GM12891 (cell line): Measurements from ENCODE around the gene C4orf46.

Experiments used
- POLR2A ChIP-seq: IDR thresholded peaks from 2 replicates; pipeline ENCODE4 v1.6.1; 2011; ENCODE audit warnings: low read depth, low read length, control low read depth
- POLR2AphosphoS5 ChIP-seq: IDR thresholded peaks from 2 replicates; pipeline ENCODE4 v1.6.1; 2011; ENCODE audit warnings: low read depth, low read length, control low read depth
- TAF1 ChIP-seq: IDR thresholded peaks from 2 replicates; pipeline ENCODE4 v1.6.1; 2011; ENCODE audit warnings: low read depth, low read length, control low read depth

DNA sequence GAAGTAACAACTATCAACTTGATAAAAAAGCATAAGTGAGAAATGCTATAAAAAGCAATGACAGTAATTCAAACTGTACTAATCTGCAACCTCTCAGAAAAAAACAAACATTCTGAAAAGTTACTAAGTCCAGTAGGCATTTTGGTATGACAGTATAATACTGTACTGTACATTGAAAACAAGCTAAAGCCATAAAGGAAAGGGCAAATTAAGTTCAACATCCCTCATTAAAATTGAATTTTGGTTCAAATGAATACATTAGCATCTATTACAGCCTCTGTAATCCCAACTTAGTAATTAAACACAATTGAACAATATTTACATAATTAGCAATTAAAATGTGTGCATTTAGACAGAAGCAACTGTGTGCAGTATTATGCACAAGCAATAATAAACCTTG, 53.7 kb downstream of the C4orf46 start:
- TF ChIP-seq POLR2AphosphoS5: no peak
- no peak for TF ChIP-seq TAF1
- no peak for TF ChIP-seq POLR2A
